HG03196 (cell line): Measurements from ENCODE around the gene DENND5A.

Source experiments
- ATAC-seq: cut with Tn5 transposase; IDR thresholded peaks from one replicate; pipeline ENCODE4 v1.9.1; 2021; ENCODE audit not compliant: unreplicated experiment

Gene DENND5A

DNA sequence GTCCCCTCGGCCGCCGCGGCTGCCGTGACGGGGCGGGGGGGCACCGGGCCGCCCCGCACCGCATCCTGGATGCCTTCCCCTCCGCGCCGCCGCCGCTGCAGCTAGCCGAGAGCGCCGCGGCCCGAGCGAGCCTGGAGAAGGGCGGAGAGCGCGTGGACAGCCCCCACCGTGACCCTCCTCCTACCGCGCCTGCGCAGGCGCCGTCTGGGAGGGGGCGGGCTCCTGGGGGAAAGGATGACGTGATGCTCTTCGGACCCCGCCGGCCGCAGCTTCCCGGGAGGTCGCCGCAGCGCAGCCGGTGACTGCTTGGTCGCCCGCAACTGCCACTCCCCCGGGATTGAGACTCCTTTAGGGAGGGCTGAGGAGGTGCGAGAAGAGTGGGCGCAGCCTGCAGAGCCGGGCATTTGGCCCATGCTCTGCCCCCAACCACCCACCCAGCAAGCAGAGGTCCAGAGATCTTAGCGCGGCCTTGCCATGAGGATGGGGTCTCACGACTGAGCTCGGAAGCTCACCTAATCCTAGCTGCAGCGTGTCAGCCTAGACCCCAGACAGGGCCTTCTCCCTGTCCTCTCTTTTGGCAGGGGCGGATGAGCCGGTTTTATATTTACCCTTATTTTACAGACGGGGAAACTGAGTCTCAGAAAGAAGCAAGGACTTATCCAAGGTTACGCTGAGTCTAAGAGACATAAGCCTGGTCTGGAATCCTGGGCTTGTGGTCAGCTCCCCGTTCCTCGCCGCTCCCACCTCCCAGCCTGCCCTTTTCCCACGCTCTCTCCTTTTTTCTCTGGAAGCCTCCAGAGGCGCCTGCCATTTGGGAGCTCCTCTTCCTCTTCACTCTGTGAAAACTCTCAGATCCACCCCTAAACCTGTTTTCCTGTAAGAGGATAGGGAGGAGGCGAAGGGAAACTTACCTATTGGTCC lies at the start of gene DENND5A:
Gene DENND5A, minus strand, starts transcription at position 140 of the 921 bp plus-strand sequence. CDS start 281 bp downstream, outside the sequence.
- no peak for ATAC-seq

DNA sequence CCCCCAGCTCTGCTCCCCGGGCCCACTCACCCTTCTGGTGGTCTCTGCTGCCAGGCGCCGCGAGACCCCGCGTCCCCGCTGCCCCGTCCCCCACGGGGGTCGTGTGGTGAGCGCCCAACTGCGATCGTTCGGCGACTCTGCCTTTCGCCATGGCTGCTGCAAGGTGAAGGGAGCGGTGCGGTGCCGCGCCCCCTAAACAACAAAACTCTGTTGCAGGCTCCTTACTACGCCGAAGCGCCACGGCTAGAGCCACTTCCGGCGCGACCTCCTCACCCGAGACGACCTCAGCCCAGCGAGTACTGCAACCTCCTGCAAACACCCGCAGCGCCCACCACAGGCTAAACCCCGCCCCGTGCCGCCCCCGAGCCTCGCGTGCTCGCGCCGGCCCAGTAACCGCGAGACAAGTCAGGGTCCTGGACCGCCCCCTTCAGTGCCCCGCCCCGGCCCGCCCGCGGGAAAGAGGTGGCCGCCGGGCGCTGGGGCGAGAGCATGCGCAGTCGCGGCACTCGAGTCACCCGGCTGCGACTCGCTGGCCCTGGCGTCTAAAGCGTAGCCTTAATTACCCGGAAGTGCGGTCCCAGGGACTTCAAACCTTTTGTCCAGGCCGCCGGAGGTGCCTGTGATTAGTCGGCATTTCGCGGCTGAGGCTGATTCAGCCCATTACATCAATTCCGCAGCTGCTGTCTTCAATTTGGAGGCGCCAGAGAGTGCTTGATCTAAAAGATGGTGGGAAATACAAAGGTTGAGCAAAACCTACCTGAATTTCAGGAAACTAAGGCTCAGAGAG lies 49.3 kb upstream of the DENND5A start, which contains the start of gene TMEM41B:
Gene TMEM41B, minus strand, starts transcription at position 303 of the 787 bp plus-strand sequence. Its CDS starts 152 bp downstream, at position 151.
- ATAC-seq = peak; percentile 98

DNA sequence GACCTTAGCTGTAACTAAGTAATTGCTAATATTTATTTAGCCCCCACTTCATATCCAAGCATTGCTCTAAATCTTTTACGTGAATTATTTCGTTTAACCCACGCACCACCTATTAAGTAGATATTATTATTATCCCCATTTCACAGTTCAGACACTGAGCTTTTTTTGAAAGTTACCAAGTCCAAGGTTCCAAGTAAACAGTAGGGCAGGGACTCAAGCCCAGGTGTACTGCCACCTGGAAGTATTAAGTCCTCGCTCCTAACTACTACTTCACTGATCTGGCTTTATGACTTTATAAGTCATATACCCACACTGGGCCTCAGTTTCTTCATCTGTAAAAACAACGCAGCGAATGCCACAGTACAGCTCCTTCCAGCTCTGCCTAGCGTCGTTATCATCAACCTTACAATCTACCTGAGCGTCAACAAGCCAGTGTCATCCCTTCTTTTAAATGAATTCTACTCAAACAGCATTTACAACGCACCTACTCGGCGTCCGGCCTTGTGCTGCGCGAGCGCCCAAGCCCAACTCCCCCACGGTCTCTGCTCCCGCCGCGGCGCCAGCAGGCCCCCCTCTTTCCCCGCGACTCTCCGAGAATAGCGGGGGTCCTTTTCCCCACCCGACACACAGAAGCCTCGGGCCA lies 48.6 kb upstream of the DENND5A start:
- peak; percentile 10 for ATAC-seq

DNA sequence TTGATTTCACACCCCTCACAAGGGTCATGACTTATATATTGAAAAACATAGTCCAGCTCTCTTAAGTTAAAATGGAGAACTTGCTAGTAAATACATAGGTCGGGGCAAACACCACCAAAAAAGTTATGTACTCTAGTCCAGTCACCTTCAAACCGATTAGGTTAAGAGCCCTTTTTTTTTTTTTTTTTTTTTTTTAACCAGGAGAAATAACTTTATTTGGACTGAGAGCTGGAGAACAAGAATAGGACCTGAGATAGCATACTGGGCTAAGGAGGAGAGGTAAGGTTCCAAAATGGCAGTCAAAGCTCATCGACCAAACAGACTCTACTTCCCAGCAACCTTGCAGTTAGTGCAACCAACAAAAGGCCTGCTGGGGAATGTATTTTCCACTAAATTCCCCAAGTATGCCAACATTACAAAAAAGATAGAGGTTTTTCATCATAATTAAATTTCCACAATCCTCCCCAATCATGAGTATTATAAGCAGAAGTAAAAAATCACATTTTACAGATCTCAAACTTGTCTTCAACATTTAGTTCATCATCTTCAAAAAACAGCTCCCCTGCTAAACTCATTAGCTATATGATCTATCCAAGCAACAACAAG lies 45.4 kb upstream of the DENND5A start:
- no peak for ATAC-seq

DNA sequence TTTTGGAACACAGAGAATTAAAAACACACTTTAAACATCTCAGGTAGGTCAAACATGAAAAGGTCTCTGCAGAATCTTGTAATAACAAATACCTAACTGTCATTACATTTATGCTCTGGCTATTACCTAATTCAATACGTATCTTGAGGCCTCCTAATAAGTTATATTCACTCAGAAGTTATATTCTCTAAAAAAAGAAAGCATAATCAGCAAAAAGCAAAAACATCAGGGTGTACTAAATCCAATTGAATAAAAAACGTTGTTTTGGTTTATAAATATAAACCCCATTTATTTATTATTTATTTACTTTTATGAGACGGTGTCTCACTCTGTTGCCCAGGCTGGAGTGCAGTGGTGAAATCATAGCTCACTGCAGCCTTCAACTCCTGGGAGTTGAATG lies 39.0 kb upstream of the DENND5A start:
- no peak for ATAC-seq

DNA sequence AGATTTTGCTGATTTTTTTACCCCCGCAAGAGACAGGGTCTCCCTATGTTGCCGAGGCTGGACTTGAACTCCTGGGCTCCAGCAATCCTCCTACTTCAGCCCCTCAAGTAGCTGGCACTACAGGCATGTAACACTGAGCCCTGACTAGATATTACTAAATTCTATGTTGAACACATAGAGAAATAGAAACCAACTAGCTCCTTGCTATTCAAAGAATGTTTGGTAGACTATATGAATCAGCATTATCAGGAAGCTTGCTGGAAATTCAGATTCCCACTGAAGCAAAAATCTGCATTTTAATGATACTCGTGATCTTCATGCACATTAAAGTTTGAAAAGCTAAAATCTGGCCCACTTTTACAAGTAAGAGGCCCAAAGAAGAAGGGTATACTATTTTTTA lies 37.3 kb upstream of the DENND5A start:
- no peak for ATAC-seq

DNA sequence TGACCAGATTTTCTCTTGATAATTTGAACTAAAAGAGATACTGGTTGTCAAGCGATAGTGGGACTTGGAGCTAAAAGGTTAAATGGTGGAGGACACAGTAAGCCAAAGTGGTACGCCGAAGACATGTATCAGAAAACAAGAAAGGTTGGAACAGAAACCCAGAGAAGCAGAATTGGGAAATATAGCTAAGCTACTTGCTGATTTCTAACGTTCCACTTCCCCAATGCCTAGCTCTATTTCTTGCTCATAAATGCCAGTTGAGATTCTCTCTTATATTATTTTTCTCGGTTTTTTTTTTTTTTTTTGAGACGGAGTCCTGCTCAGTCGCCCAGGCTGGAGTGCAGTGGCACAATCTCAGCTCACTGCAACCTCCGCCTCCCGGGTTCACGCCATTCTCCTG lies 36.6 kb upstream of the DENND5A start:
- ATAC-seq = no peak

DNA sequence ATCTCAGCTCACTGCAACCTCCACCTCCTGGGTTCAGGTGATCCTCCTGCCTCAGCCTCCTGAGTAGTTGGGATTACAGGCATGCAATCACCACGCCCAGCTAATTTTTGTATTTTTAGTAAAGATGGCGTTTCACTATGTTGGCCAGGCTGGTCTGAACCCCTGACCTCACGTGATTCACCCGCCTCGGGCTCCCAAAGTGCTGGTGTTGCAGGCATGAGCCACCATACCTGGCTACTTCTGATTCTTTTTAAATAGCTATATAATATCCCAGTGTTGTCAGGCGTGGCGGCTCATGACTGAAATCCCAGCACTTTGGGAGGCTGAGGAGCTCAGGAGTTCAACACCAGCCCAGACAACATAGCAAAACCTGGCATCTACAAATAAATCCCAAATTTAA lies 28.5 kb upstream of the DENND5A start:
- no peak for ATAC-seq

DNA sequence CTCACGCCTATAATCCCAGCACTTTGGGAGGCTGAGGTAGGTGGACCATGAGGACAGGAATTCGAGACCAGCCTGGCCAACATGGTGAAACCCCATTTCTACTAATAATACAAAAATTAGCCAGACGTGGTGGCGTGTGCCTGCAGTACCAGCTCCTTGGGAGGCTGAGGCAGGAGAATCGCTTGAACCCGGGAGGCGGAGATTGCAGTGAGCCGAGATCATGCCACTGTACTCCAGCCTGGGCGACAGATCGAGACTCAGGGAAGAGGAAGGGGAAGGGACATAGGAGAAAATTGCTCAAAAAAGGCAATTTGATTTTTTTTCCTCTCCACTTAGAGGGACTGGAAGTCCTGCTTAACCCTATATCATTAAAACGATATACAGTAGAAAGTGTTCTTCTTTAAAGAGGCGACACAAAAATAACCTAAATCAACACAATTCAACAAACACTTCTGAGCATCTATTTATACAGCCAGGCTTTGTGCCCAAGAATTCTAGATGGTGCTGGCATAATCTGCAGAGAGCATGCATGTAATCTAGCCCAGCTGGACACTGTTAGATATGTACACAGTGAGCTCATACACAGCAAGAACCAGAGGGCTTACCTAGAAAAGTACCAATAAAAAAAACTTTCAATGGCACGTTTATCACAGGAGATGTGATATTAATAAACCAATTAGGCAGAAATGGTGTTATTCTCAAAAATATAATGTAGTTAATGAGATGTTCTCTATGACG lies 20.9 kb upstream of the DENND5A start:
- ATAC-seq = no peak

DNA sequence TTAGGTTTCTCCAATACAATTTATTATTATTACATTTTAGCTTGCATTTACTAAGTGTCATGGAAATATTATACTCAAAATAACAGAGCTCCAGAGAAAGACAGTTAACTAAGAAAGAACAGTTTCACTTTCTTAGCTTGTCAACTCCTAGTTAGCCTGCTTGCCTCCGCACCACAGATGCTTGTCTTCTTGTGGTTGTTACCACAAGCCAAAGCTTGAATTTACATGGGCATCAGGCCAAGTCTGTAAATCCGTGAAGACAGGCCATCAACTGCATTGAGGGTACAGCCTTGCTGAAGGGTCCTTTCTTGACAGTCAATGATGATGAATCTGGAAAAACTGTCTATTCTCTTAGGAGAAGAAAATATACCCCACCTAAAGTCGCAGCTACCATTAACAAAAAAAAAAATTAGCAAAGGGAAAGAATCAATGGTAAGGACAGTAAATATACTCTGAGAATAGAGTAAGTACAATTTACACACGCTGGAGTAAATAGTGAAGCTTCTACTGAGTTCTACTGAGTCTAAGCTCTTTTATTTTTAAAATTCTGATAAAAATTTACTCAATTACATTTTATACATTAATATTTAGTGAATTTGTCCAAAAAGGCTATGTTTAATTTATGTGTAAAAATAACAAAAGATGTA lies 15.6 kb upstream of the DENND5A start:
- ATAC-seq = peak; percentile 90

DNA sequence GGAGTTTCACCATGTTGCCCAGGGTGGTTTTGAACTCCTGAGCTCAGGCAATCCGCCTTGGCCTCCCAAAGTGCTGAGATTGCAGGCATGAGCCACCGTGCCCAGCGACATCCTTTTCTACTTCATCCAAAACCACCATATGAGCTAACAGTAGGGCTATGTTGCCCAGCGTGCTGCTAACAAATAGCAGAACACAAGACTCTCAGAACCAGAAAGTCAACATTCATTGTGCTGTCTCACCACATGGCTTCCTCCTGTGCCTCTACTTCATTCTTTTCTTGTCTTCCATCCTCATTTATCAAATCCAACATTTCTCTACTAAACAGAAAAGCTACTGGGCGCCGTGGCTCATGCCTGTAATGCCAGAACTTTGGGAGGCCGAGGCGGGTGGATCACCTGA lies 12.0 kb upstream of the DENND5A start:
- no peak for ATAC-seq

DNA sequence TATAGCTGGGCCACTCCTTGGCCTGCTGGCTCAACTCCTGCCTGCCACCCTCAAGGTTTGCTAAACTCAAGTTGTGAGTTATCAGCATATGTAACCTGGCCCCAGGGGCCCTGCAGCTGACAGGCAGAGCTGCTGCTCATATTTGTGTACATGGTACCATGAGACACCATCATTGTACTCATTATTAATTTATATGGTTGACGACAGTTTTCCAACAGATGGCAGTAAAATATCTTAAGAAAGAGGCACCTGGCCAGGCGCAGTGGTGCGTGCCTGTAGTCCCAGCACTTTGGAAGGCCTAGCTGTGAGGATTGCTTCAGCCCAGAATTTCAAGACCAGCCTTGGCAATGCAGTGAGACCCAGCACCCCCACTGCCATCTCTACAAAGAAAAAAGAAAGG lies 11.4 kb upstream of the DENND5A start:
- no peak for ATAC-seq

DNA sequence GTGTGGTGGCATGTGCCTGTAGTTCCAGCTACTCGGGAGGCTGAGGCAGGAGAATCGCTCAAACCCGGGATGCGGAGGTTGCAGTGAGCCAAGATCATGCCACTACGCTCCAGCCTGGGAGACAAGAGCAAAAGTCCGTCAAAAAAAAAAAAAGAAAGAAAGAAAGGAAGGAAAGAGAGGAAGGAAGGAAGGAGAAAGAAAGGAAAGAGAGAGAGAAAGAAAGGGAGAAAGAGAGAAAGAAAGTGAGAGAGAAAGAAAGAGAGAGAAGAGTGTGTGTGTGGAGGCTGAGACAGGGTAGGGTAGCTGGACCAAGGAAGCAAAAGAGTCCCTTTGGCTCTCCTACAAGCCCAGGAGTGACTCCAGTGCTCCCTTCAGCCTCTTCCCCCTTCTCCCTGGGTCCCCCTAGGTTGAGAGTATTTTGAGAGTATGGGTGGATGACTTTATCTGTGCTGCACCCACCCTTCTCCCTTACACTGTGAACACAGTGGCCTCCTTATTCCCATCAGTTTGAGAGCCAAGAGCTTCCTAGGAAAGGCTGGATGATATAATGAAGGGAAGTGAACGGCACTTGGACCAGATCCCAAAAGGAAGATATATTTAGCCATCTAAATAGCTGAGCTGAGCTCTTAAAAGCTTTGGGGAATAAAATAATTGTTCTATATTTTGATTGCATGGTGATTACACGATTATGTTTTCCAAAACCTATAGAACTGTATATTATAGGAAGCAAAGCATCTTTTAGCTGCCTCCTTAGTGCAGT lies 9.5 kb upstream of the DENND5A start:
- no peak for ATAC-seq

DNA sequence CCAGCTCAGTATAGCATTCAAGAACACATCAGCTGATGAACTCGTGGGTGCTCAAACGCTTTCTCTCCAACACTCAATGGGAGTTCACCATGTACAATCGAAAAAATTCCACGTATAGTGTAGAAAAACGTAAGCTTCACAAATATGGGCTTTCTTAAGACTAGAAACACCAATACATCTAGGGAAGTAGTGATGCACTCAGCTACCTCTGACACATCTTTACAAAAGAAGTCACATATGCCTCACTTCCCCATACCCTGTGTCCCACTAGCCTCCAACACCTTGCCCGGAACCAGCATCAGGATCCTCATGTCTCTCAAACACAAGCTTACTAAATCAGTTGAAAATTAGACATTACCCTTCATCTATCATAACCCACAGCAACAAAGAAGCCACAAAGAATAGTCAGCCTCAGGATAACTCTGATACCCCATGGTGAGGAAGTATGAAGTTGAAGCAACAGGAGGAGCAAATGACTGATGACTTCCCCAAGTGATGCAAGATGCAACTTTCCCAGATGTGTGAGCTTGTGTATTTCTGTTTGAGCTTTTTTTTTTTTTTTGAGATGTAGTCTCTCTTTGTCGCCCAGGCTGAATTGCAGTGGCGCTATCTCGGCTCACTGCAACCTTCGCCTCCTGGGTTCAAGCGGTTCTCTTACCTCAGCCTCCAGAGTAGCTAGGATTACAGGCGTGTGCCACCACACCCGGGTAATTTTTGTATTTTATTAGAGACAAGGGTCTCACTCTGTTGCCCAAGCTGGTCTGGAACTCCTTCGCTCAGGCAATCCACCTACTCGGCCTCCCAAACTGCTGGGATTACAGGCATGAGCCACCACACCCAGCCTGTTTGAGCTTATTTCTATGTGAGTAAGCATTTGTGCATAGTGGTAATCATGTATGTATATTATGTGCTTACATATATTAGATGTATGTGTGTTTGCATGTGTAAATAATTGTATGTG lies 8.5 kb upstream of the DENND5A start:
- ATAC-seq = no peak

DNA sequence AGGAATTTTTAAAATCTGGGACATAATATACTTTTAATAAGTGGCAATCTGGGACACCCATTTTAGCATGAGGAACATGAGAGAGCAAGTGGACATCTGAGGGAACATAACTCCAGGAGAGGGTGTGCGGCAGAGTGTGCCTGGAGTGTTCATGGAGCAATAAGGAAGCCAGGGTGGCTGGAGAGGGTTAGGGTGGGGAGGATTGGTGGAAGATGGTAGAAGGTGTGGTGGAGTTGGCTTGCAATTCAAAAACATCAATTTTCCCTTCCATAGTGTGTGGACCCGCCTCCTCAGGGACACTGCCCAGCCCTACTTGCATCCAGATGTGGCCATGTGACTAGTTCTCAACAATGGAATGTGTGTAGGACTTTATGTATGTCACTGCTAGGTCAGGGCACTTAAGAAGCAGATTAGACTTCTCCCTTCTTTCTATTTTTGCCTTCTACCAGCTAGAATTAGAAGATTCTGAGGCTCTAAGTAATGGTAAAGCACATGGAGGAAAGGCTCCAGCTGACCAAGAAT lies 4.4 kb upstream of the DENND5A start:
- no peak for ATAC-seq

DNA sequence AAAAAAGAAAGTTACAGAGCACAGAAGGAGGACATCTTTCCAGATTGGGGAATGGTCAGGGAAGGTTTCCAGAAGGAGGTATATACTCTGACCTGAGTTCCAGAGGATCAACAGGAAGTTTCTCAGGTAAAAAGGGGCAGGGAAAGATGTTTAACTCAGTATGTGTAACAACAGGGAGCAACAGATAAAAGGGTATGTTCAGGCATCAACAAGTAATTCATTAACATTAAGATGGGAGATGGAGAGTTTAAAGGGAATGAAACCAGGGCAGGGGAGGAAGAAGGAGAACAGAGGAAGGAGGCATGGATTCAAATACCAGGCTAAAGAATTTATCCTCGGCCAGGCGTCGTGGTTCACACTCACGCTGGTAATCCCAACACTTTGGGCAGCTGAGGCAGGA lies 2.5 kb upstream of the DENND5A start:
- ATAC-seq = no peak

DNA sequence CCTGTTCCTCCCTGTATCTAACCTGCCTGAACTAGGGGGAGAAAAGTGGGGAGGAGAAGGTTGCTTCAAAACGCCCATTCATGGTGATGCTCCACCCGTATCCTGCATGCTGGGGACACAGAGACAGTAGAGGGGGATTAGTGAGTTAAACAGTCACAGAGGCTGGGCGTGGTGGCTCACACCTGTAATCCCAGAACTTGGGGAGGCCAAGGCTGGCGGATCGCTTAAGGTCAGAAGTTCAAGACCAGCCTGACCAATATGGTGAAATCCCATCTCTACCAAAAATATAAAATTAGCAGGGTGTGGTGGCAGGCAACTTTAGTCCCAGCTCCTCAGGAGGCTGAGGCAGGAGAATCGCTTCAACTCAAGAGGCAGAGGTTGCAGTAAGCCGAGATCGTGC lies 1.8 kb upstream of the DENND5A start:
- ATAC-seq = no peak
